Measurements from ENCODE around the gene KIR3DL1. TPM values are rescaled to one million over a fixed set of nuclear protein-coding genes. Genes with fewer than 3 reads are reported as not detected.
"Not testable (repeated sequence)": the region's sequence is repeated elsewhere in the genome, so short reads cannot be mapped to it uniquely, and the experiment has no call there.

The KIR3DL1 gene
- total RNA-seq = under 1 TPM in 1 of 2 experiments, not detected in 1; 0.14 TPM

DNA sequence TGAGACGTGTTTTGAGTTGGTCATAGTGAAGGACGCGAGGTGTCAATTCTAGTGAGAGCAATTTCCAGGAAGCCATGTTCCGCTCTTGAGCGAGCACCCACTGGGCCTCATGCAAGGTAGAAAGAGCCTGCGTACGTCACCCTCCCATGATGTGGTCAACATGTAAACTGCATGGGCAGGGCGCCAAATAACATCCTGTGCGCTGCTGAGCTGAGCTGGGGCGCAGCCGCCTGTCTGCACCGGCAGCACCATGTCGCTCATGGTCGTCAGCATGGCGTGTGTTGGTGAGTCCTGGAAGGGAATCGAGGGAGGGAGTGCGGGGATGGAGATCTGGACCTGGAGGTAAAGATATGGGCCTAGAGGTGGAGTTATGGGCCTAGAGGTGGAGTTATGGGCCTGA is at the start of gene KIR3DL1:
Gene KIR3DL1, plus strand, starts transcription at position 218 of the 400 bp plus-strand sequence.
- H3K36me3 Mint-ChIP-seq (ENCODE audit: low read depth); DNase-seq; H3K4me1 Mint-ChIP-seq (ENCODE audit: low read depth); H3K27me3 Mint-ChIP-seq; H3K27ac Mint-ChIP-seq; H3K4me3 Mint-ChIP-seq; CTCF ChIA-PET; ATAC-seq; H3K9me3 Mint-ChIP-seq; POLR2A ChIA-PET; intact Hi-C loops (cut with micrococcal nuclease): not testable (repeated sequence)

DNA sequence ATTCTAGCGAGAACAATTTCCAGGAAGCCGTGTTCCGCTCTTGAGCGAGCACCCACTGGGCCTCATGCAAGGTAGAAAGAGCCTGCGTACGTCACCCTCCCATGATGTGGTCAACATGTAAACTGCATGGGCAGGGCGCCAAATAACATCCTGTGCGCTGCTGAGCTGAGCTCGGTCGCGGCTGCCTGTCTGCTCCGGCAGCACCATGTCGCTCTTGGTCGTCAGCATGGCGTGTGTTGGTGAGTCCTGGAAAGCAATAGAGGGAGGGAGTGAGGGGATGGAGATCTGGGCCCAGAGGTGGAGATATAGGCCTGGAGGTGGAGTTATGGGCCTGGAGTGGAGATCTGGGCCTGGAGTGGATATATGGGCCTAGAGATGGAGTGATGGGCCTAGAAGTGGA is 46.6 kb upstream of the KIR3DL1 start, which contains the start of gene KIR2DL1:
Gene KIR2DL1, plus strand, starts transcription at position 148 of the 400 bp plus-strand sequence. Its CDS starts 58 bp downstream, at position 206.
- H3K4me1 Mint-ChIP-seq (ENCODE audit: low read depth); intact Hi-C loops (cut with micrococcal nuclease); H3K9me3 Mint-ChIP-seq; CTCF ChIA-PET; H3K36me3 Mint-ChIP-seq (ENCODE audit: low read depth); H3K27ac Mint-ChIP-seq; H3K27me3 Mint-ChIP-seq; H3K4me3 Mint-ChIP-seq; DNase-seq; POLR2A ChIA-PET; ATAC-seq: not testable (repeated sequence)

DNA sequence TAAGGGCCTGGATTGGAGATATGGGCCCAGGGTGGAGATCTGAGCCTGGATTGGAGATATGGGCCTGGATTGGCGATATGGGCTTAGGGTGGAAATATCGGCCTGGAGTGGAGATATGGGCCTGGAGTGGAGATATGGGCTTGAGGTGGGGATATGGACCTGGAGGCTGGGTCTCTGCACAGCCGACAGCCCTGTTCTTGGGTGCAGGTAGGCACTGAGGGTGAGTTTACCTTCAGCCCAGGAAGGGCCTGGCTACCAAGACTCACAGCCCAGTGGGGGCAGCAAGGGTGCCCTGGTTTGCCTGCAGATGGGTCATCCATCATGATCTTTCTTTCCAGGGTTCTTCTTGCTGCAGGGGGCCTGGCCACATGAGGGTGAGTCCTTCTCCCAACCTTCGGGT is 45.8 kb upstream of the KIR3DL1 start:
- H3K27ac Mint-ChIP-seq; H3K4me3 Mint-ChIP-seq; H3K36me3 Mint-ChIP-seq (ENCODE audit: low read depth); H3K4me1 Mint-ChIP-seq (ENCODE audit: low read depth); ATAC-seq; H3K27me3 Mint-ChIP-seq; DNase-seq; POLR2A ChIA-PET; intact Hi-C loops (cut with micrococcal nuclease); CTCF ChIA-PET; H3K9me3 Mint-ChIP-seq: not testable (repeated sequence)

DNA sequence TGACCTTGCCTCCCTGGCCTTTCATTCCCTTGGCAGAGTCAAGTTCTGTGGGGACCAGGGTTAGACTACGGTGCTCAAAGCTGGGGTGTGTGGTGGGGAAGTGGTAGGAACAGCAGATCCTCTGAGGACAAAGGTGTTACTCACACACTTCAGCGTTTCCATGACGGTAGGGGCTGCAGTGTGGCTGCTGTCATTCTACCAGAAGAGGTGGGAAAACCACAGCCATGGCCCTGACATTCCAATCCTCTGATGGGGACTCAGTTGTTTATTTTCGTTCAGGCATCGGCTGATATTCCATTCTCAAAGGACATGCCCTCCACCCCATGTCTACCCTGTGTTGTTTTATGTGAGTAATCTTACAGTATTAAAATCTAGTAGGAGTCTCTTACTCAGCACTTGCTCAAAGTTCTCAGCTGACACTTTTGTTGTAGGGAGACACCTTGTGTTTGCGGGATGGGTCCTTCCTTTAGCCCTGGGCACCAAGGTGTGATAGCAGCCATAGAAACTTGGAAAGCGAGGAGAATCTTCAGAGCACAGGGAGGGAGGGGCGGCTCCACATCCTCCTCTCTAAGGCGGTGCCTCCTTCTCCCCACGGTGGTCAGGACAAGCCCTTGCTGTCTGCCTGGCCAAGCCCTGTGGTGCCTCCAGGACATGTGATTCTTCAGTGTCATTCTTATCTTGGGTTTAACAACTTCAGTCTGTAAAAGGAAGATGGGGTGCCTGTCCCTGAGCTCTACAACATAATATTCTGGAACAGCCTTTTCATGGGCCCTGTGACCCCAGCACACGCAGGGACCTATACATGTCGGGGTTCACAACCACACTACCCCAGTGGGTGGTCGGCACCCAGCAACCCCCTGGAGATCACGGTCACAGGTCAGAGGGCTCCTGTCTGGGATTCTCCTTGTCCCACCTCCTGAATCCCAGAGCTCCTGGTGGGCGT is 45.0 kb upstream of the KIR3DL1 start:
- H3K27ac Mint-ChIP-seq; H3K36me3 Mint-ChIP-seq (ENCODE audit: low read depth); H3K27me3 Mint-ChIP-seq; DNase-seq; H3K9me3 Mint-ChIP-seq; H3K4me3 Mint-ChIP-seq; POLR2A ChIA-PET; CTCF ChIA-PET; ATAC-seq; intact Hi-C loops (cut with micrococcal nuclease); H3K4me1 Mint-ChIP-seq (ENCODE audit: low read depth): not testable (repeated sequence)

GRCh38 chr19:54772666-54773065 is 43.6 kb upstream of the KIR3DL1 start:
- ATAC-seq; POLR2A ChIA-PET; H3K4me3 Mint-ChIP-seq; DNase-seq; H3K27me3 Mint-ChIP-seq; H3K9me3 Mint-ChIP-seq; CTCF ChIA-PET; H3K36me3 Mint-ChIP-seq (ENCODE audit: low read depth); intact Hi-C loops (cut with micrococcal nuclease); H3K4me1 Mint-ChIP-seq (ENCODE audit: low read depth); H3K27ac Mint-ChIP-seq: not testable (repeated sequence)

DNA sequence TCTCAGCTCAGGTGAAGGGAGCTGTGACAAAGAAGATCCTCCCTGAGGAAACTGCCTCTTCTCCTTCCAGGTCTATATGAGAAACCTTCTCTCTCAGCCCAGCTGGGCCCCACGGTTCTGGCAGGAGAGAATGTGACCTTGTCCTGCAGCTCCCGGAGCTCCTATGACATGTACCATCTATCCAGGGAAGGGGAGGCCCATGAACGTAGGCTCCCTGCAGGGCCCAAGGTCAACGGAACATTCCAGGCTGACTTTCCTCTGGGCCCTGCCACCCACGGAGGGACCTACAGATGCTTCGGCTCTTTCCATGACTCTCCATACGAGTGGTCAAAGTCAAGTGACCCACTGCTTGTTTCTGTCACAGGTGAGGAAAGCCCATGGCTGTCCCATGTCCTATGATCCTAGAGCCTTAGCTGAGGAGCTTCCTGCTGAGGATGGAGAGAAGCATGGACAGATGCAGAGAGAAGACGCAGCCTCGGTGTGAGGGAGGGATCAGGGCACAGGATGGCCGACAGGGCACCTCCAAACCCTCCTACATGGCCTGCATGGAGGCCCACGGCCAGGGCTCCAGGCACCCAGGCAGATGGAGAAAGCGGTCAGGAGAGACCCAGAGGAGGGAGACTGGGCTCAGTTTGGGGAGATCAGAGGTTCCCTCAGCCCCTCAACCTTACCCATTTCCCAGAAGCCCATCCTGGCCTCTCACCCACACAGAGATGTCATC is 41.0 kb upstream of the KIR3DL1 start:
- H3K27ac Mint-ChIP-seq; intact Hi-C loops (cut with micrococcal nuclease); H3K36me3 Mint-ChIP-seq (ENCODE audit: low read depth); H3K4me3 Mint-ChIP-seq; POLR2A ChIA-PET; DNase-seq; CTCF ChIA-PET; H3K9me3 Mint-ChIP-seq; ATAC-seq; H3K27me3 Mint-ChIP-seq; H3K4me1 Mint-ChIP-seq (ENCODE audit: low read depth): not testable (repeated sequence)

DNA sequence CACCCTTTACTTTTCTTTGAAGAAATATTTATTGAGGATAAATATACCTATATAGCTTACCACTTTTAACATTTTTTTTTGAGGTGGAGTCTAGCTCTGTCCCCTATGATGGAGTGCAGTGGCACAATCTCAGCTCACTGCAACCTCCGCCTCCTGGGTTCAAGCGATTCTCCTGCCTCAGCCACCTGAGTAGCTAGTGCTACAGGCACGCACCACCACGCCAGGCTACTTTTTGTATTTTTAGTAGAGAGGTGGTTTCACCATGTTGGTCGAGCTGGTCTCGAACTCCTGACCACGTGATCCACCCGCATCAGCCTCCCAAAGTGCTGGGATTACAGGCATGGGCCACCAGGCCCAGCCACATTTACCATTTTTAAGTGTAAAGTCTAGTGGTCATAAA is 40.4 kb upstream of the KIR3DL1 start:
- H3K4me1 Mint-ChIP-seq (ENCODE audit: low read depth); H3K27me3 Mint-ChIP-seq; H3K4me3 Mint-ChIP-seq; H3K27ac Mint-ChIP-seq; ATAC-seq; CTCF ChIA-PET; DNase-seq; POLR2A ChIA-PET; H3K36me3 Mint-ChIP-seq (ENCODE audit: low read depth); H3K9me3 Mint-ChIP-seq; intact Hi-C loops (cut with micrococcal nuclease): not testable (repeated sequence)

- DNase-seq; H3K4me3 Mint-ChIP-seq; H3K27me3 Mint-ChIP-seq; H3K36me3 Mint-ChIP-seq (ENCODE audit: low read depth); ATAC-seq; POLR2A ChIA-PET; H3K27ac Mint-ChIP-seq; CTCF ChIA-PET; H3K9me3 Mint-ChIP-seq; H3K4me1 Mint-ChIP-seq (ENCODE audit: low read depth); intact Hi-C loops (cut with micrococcal nuclease): not testable (repeated sequence)
Observed at GRCh38 chr19:54777851-54778250, 38.4 kb upstream of the KIR3DL1 start.

DNA sequence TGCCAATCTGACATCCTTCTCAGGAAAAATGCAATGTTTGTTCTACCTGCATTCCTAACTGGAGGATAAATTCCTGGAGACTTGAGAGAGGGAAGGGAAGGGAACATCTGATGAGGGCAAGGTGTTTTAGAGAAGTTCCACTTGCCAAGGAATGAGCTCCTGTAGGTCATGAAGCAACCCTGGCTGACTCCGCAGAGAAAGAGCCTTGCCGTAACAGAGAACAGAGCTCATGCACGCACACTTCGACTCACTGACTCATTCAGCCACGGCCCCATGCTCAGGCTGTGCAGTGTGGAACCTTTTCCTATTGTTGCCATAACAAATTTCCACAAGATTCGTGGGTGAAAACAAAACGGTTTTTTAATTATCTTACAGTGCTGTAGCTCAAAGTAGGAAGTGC is 37.4 kb upstream of the KIR3DL1 start:
- H3K4me1 Mint-ChIP-seq (ENCODE audit: low read depth); CTCF ChIA-PET; ATAC-seq; intact Hi-C loops (cut with micrococcal nuclease); H3K27ac Mint-ChIP-seq; POLR2A ChIA-PET; H3K27me3 Mint-ChIP-seq; DNase-seq; H3K36me3 Mint-ChIP-seq (ENCODE audit: low read depth); H3K9me3 Mint-ChIP-seq; H3K4me3 Mint-ChIP-seq: not testable (repeated sequence)

GRCh38 chr19:54782916-54783315 is 33.4 kb upstream of the KIR3DL1 start:
- peaks cover 16% of the 10 kb centered on the region for H3K27me3 Mint-ChIP-seq
- H3K9me3 Mint-ChIP-seq; intact Hi-C loops (cut with micrococcal nuclease); H3K36me3 Mint-ChIP-seq (ENCODE audit: low read depth); H3K27ac Mint-ChIP-seq; CTCF ChIA-PET; H3K4me1 Mint-ChIP-seq (ENCODE audit: low read depth); ATAC-seq; DNase-seq; POLR2A ChIA-PET; H3K4me3 Mint-ChIP-seq: not testable (repeated sequence)

DNA sequence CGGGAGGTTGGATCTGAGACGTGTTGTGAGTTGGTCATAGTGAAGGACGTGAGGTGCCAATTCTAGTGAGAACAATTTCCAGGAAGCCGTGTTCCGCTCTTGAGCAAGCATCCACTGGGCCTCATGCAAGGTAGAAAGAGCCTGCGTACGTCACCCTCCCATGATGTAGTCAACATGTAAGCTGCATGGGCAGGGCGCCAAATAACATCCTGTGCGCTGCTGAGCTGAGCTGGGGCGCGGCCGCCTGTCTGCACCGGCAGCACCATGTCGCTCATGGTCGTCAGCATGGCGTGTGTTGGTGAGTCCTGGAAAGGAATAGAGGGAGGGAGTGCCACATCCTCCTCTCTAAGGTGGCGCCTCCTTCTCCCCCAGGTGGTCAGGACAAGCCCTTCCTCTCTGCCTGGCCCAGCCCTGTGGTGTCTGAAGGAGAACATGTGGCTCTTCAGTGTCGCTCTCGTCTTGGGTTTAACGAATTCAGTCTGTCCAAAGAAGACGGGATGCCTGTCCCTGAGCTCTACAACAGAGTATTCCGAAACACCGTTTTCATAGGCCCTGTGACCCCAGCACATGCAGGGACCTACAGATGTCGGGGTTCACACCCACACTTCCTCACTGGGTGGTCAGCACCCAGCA is 30.1 kb upstream of the KIR3DL1 start:
- POLR2A ChIA-PET; ATAC-seq; H3K4me3 Mint-ChIP-seq; H3K4me1 Mint-ChIP-seq (ENCODE audit: low read depth); CTCF ChIA-PET; H3K36me3 Mint-ChIP-seq (ENCODE audit: low read depth); DNase-seq; intact Hi-C loops (cut with micrococcal nuclease); H3K9me3 Mint-ChIP-seq; H3K27ac Mint-ChIP-seq: not testable (repeated sequence)
- H3K27me3 Mint-ChIP-seq = peaks cover 14% of the 10 kb centered on the region
